B cell (primary cell): ENCODE measurements around the gene IL20RB. TPM values are rescaled to one million over a fixed set of nuclear protein-coding genes. Genes with fewer than 3 reads are reported as not detected.

ENCODE experiments used
- ATAC-seq: fragments of 200-7000 bp; cut with Tn5 transposase; one replicate; pipeline ENCODE4 v1.10.0; 2021; ENCODE audit warnings: low read depth, mild to moderate bottlenecking, moderate number of reproducible peaks, moderate library complexity
- CTCF ChIA-PET: fragments of 350-600 bp; sonication (Branson Sonifier 250); formaldehyde crosslinking; loops from one replicate; lab custom pipeline; 2021; ENCODE audit warnings: antibody characterized with exemption, inconsistent platforms; lab: Charles Lee
- POLR2A ChIA-PET: fragments of 350-600 bp; sonication (Branson Sonifier 250); formaldehyde crosslinking; loops from one replicate; lab custom pipeline; 2021; ENCODE audit warnings: antibody characterized with exemption; lab: Charles Lee
- DNase-seq: peaks from one replicate; pipeline ENCODE4 v3.0.0; 2013
- H2AFZ ChIP-seq: 2 replicates; pipeline ENCODE4 v1.6.1; 2012; ENCODE audit warnings: mild to moderate bottlenecking, low read depth, low read length; ENCODE audit not compliant: insufficient read depth, poor library complexity, severe bottlenecking
- H3K27ac ChIP-seq, 2 donors: 1 replicate in 1 of 2; 2 replicates in 1 of 2; pipeline ENCODE4 v1.5.1; 2012 to 2013; ENCODE audit warnings: low read length in 2 of 2, mild to moderate bottlenecking in 2 of 2, moderate library complexity in 1 of 2
- H3K27me3 ChIP-seq, 4 experiments: fragments of 200-600 bp in 1 of 4; sonication (generic) in 1 of 4; replicated peaks in 1 of 4; 1 replicate in 2 of 4; 2 replicates in 2 of 4; pipeline versions ENCODE4 v1.6.1 to v1.7.0; 2013 to 2016; ENCODE audit warnings: low read length in 3 of 4, mild to moderate bottlenecking in 2 of 4, mixed read lengths in 1 of 4, moderate library complexity in 1 of 4; ENCODE audit not compliant: insufficient read depth in 4 of 4, control insufficient read depth in 3 of 4; ENCODE audit errors: control extremely low read depth in 1 of 4
- H3K36me3 ChIP-seq, 2 experiments: replicated peaks in 1 of 2; 1 replicate in 1 of 2; 2 replicates in 1 of 2; pipeline versions ENCODE4 v1.6.1 to v1.7.1; 2013; ENCODE audit warnings: low read length in 1 of 2; ENCODE audit not compliant: insufficient read depth in 2 of 2, control insufficient read depth in 1 of 2; ENCODE audit errors: control extremely low read depth in 1 of 2, extremely low read depth in 1 of 2
- H3K4me1 ChIP-seq, 2 donors: fragments of 200-600 bp in 1 of 2; sonication (generic) in 1 of 2; 1 replicate in 1 of 2; 2 replicates in 1 of 2; pipeline versions ENCODE4 v1.5.1 to v1.6.1; 2013 to 2017; ENCODE audit warnings: low read length in 2 of 2; ENCODE audit not compliant: control insufficient read depth in 2 of 2, insufficient read depth in 2 of 2
- H3K4me2 ChIP-seq: replicated peaks from 2 replicates; pipeline ENCODE3; 2012; ENCODE audit warnings: mild to moderate bottlenecking, low read depth, low read length; ENCODE audit not compliant: poor library complexity, severe bottlenecking
- H3K4me3 ChIP-seq, 5 experiments: fragments of 200-600 bp in 1 of 5; sonication (generic) in 1 of 5; 1 replicate in 3 of 5; 2 replicates in 2 of 5; pipeline versions ENCODE4 v1.5.1 to v1.7.0; 2011 to 2016; ENCODE audit warnings: low read length in 4 of 5, mild to moderate bottlenecking in 4 of 5, low read depth in 2 of 5, control low read depth in 1 of 5, moderate library complexity in 1 of 5; ENCODE audit not compliant: insufficient read depth in 1 of 5; ENCODE audit errors: control extremely low read depth in 1 of 5, extremely low read depth in 1 of 5
- H3K79me2 ChIP-seq: fragments of 200-600 bp; sonication (generic); one replicate; pipeline ENCODE4 v1.6.0; 2016; ENCODE audit warnings: low read length; ENCODE audit not compliant: control insufficient read depth, insufficient read depth
- H3K9ac ChIP-seq: fragments of 200-600 bp; sonication (generic); 2 replicates; pipeline ENCODE4 v1.6.1; 2017; ENCODE audit warnings: mild to moderate bottlenecking, low read length, moderate library complexity
- H3K9me3 ChIP-seq, 3 donors: one replicate each; pipeline versions ENCODE4 v1.6.1 to v1.7.1; 2013; ENCODE audit warnings: low read length in 2 of 3; ENCODE audit not compliant: control insufficient read depth in 2 of 3, insufficient read depth in 1 of 3; ENCODE audit errors: control extremely low read depth in 1 of 3
- H4K20me1 ChIP-seq: 2 replicates; pipeline ENCODE4 v1.6.0; 2012; ENCODE audit warnings: mild to moderate bottlenecking, low read length; ENCODE audit not compliant: insufficient read depth, control insufficient read depth, poor library complexity, severe bottlenecking
- H3K27ac Mint-ChIP-seq: one replicate; pipeline ENCODE4 v1.8.0; 2021; ENCODE audit warnings: mixed read lengths
- H3K27me3 Mint-ChIP-seq: one replicate; pipeline ENCODE4 v1.8.0; 2021; ENCODE audit warnings: mixed read lengths
- H3K4me1 Mint-ChIP-seq: one replicate; pipeline ENCODE4 v1.8.0; 2021; ENCODE audit warnings: mixed read lengths
- H3K4me3 Mint-ChIP-seq: one replicate; pipeline ENCODE4 v1.8.0; 2021; ENCODE audit warnings: mixed read lengths
- H3K9me3 Mint-ChIP-seq: one replicate; pipeline ENCODE4 v1.8.0; 2022; ENCODE audit warnings: mixed read lengths; ENCODE audit not compliant: insufficient read depth
- CTCF ChIP-seq: fragments of 200-600 bp; IDR thresholded peaks from one replicate; pipeline ENCODE4 v1.8.0; 2022; ENCODE audit warnings: antibody characterized with exemption, mild to moderate bottlenecking
- EZH2 ChIP-seq: IDR thresholded peaks from 2 replicates; pipeline ENCODE4 v1.6.1; 2012; ENCODE audit warnings: borderline replicate concordance, low read depth, mild to moderate bottlenecking, moderate library complexity, low read length; ENCODE audit not compliant: insufficient read depth, poor library complexity, severe bottlenecking
- WGBS: methylation state at CpG from one replicate; pipeline ENCODE4 v1.1.5; 2013; ENCODE audit warnings: missing lambda C conversion rate; ENCODE audit not compliant: insufficient coverage; 5-methylcytosine and 5-hydroxymethylcytosine counted together
- intact Hi-C: fragments of 100-400 bp; cut with micrococcal nuclease; formaldehyde crosslinking; loops from one replicate; pipeline ENCODE4 v1.10.0; 2022
- polyA plus RNA-seq: library from polyadenylated mRNA; depleted of rRNA; stranded (reverse); fragments of >200 nt; gene quantifications from 2 replicates; pipeline ENCODE4 v1.2.3, GENCODE V29; 2012
- total RNA-seq, 2 donors: library from RNA; stranded (reverse); fragments of 120-200 nt in 1 of 2; gene quantifications; 1 replicate in 1 of 2; 2 replicates in 1 of 2; pipeline versions ENCODE4 v1.2.3 to v1.2.4, GENCODE V29; 2013 to 2022

The IL20RB gene
- total and polyA plus RNA-seq, 2 donors (not counting 1 experiment from before 2014, with no cell fraction given), result 0.22 to 0.84 TPM

- Mint-ChIP-seq H3K27ac (no peak overlapping the region), H3K4me3 (no peak overlapping the region), H3K27me3 (no peaks in the 10 kb centered on the region), H3K9me3 (no peaks in the 10 kb centered on the region), H3K4me1 (no peaks in the 10 kb centered on the region)
- TF ChIP-seq CTCF (no peak), EZH2 (no peak)
- Histone ChIP-seq H3K4me1 (no peaks in the 10 kb centered on the region), H3K79me2 (no peaks in the 10 kb centered on the region), H2AFZ (no peak overlapping the region), H4K20me1 (no peaks in the 10 kb centered on the region), H3K4me2 (no peak overlapping the region), H3K4me3 (no peak overlapping the region), H3K27ac (no peak overlapping the region), H3K9me3 (no peaks in the 10 kb centered on the region), H3K9ac (no peak overlapping the region), H3K27me3 (no peaks in the 10 kb centered on the region), H3K36me3 (no peaks in the 10 kb centered on the region)
- 88% methylated on average over 2 of the region's 2 CpGs for WGBS
- CTCF ChIA-PET, result interaction anchor here (1.0 kb wide), 1 partner anchor 597 kb away, joined by 3 read pairs; no protein-coding TSS in a partner anchor
- DNase-seq, result no peak
- no peak for ATAC-seq
- intact Hi-C loops, result no loop called here
- POLR2A ChIA-PET, result no interaction called here
These were observed 30.9 kb downstream of the IL20RB start for GRCh38 chr3:136988651-136989050.

GRCh38 chr3:136989781-136990524 is 32.2 kb downstream of the IL20RB start:
- Histone ChIP-seq H3K9me3 (no peaks in the 10 kb centered on the region), H3K4me3 (no peak overlapping the region), H3K4me2 (no peak overlapping the region), H3K4me1 (no peaks in the 10 kb centered on the region), H3K9ac (no peak overlapping the region), H4K20me1 (no peaks in the 10 kb centered on the region), H2AFZ (no peak overlapping the region), H3K27ac (no peak overlapping the region), H3K27me3 (no peaks in the 10 kb centered on the region), H3K36me3 (no peaks in the 10 kb centered on the region), H3K79me2 (no peaks in the 10 kb centered on the region)
- POLR2A ChIA-PET, result no interaction called here
- no peak overlapping the region for H3K4me3 Mint-ChIP-seq
- WGBS, result 98% methylated on average over 4 of the region's 4 CpGs
- TF ChIP-seq CTCF, result no peak
- TF ChIP-seq EZH2, result no peak
- CTCF ChIA-PET, result no interaction called here
- intact Hi-C loops, result no loop called here
- H3K27me3 Mint-ChIP-seq, result no peaks in the 10 kb centered on the region
- no peak overlapping the region for H3K27ac Mint-ChIP-seq
- H3K9me3 Mint-ChIP-seq, result no peaks in the 10 kb centered on the region
- no peak for ATAC-seq
- no peaks in the 10 kb centered on the region for H3K4me1 Mint-ChIP-seq
- no peak for DNase-seq
